CD4-positive, alpha-beta T cell treated with Interleukin-6 at 100 ng/mL for 8 hours (primary cell): Measurements from ENCODE around the gene MMEL1.
A peak's percentile ranks its signal among the peaks of the same experiment; 100 is the strongest.
"Not testable (repeated sequence)": the region's sequence is repeated elsewhere in the genome, so short reads cannot be mapped to it uniquely, and the experiment has no call there.

ENCODE experiments used
- DNase-seq: peaks from one replicate; pipeline ENCODE4 v3.0.0-alpha.2; 2020; ENCODE audit warnings: mixed read lengths, low spot score

Gene MMEL1

GRCh38 chr1:2557482-2558400 lies 75.1 kb downstream of the MMEL1 start:
- no peak for DNase-seq

DNA sequence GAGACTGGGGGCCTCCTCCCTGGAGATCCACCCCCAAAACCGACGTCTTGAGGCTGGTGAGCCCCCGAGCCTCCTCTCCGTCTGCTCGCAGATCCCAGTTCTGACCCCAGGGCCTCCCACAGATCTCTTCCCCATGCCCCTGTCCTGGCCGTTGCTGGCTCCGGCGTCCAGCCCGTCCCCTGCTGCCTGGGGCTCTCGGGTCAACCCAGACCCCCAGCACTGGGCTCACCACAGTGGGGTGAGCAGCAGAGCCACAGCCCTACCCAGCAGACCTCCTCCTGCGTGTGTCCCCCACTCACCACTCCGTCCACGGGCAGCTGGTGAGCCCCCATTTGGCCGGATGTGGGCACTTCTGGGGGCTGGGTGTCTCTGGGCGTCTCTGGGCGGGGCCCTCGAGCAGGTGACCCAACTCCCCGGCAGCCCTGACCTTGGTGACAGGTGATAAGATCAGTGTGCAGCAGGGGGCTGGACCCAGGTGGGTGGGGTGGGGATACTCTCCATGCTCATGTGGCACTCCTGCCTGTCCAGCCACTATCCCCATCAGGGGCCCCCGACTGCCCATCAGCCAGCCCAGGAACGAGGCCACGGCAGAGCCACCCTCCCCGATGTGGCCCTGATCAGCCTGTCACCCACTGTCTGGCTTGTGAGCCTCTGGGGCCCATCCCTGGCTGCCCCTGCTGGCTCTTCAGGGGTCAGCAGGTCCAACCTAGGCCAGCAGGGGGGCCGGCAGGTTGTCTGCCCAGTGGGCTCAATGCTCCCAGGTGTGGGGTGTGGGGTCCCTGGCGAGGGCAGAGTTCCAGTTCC lies 75.9 kb downstream of the MMEL1 start:
- DNase-seq, result peak; percentile 41

DNA sequence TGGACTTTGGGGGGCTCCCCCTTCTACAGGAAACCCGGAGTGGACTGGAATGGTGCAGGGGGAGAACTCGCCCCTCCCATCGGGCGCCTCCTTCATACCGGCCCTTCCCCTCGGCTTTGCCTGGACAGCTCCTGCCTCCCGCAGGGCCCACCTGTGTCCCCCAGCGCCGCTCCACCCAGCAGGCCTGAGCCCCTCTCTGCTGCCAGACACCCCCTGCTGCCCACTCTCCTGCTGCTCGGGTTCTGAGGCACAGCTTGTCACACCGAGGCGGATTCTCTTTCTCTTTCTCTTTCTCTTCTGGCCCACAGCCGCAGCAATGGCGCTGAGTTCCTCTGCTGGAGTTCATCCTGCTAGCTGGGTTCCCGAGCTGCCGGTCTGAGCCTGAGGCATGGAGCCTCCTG lies 76.5 kb downstream of the MMEL1 start, which contains the start of gene TNFRSF14:
TSS of gene TNFRSF14 (plus strand) at position 95 of the 401 bp plus-strand sequence. CDS start at position 389, 294 bp downstream.
- peak; percentile 76 for DNase-seq

DNA sequence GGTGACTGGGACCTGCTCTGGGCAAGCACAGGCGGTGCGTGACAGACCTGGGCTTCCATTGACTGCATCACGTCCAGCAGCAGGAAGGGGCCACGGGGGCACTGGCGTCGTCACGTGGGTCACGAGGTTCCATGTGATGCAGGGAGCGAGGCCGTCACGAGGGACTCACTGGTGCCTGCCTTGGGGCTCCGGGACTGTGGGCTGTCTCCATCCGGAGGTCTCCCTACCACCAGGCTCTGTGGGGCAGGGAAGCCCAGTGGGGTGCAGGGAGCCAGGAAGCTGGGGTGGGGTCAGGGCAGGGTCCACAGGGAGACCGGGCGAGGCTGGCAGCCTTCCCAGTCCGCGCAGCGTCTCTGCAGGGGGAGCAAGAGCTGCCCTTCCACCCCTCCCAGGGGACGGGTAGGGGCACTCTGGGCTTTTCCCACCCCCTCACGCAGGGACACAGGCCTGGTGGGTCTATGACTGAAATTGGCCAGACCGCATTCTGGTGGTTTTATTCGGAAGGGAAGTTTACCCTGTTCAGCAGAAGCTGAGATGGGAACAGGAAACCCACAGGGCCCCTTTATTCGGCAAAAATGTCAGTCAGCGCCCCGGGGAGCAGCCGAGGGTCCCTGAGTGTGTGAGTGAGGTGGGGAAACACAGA lies 77.1 kb downstream of the MMEL1 start:
- DNase-seq, result peak; percentile 71

- peak; percentile 61 for DNase-seq
Observed at GRCh38 chr1:2554621-2555387, 78.0 kb downstream of the MMEL1 start.

DNA sequence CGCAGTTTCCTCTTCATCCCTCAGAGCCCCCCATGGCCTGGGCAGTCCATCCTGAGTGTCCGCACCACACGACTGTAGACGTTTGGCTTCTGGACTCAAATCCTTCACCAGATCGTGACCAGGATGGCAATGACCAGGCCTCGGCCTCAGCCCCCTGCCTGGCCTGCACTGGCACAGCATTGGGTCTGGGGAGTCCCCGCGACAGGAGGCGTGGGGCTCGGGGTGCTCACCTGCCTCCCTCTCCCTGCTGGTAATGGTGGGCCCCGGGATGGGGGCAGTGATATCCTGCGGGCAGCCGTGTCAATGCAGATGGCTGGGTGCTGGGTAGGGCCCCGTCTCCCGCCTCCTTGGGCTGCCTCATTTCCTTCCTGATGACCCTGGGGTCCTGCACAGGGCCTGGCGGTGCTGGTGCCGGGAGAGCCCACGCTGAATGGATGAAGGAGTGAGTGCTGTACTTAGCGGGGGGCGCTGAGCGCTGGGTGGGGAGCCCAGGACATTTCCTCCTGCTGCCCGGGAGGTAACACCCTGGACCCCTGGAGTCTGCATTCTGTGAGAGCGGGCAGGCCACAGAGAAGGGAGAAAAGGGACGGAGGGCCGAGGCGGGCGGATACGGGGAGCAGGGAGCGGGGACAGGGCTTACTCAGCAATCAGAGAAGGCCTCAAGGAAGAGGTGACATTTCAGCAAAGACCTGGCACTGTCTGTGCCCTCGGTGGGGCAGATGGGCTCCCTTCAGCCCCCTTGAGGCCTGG lies 78.8 kb downstream of the MMEL1 start:
- DNase-seq, result no peak

DNA sequence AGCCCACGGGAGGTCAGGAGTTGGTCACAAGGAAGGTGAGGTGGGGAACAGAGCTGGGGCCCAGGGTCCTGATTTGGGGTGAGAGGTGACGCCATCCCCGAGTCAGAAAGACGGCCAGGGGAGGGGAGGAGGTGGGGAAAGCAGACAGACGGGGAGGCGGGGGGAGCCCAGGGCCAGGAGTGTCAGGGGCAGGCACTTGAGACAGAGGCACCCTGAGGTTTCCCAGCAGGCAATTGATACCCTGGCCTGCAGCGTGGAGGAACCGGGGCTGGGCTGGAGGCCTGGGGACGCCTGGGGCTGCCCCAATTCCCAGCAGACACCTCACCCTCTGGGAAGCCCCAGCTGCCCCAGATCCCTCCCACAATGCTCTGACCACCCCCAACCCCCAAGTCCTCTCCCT lies 79.7 kb downstream of the MMEL1 start:
- not testable (repeated sequence) for DNase-seq

GRCh38 chr1:2552189-2552588 lies 80.6 kb downstream of the MMEL1 start:
- no peak for DNase-seq

DNA sequence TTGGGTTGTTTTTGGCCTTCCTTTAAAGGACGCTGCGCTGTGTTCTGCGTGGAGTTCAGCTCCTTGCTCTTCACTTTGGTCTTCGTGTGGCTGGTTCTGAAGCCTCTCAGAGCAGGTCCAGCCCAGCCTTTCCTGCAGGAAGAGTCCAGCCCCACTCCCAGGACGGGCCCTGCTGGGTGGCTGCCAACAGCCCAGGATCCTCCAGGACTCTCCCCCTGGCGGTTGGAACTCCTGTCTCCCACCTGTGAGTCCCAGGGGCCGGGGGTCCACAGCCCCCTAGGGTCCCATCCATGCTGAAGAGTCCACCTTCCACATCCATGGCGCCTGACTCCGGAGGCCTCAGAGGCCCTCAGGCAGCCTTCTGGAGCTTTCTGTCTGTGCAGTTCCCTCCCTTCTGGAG lies 81.3 kb downstream of the MMEL1 start:
- not testable (repeated sequence) for DNase-seq

DNA sequence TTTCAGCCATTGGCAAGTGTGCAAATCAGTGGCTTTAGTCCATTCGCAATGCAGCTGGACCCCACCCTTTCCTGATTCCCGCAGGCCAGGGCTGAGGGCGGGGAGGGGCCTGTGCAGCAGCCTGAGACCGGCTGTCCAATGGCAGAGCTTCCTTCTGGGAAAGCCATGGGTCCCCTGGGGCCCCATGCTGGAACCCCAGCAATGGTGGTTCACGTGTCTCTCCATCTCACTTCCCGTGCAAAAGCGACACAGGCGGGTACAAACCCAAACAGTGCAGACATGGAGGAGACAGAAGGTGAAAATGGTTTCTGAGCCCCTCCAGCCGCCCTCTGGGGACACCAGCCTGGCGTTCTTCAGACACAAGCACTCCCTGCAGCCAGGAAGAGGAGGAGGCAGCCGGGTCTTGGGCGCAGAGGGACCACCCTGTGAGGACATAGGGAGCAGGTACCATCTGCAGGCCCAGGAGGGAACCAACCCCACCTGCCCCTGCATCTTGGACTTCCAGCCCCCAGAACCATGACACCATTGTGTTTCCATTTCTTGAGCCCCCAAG lies 82.4 kb downstream of the MMEL1 start:
- not testable (repeated sequence) for DNase-seq

DNA sequence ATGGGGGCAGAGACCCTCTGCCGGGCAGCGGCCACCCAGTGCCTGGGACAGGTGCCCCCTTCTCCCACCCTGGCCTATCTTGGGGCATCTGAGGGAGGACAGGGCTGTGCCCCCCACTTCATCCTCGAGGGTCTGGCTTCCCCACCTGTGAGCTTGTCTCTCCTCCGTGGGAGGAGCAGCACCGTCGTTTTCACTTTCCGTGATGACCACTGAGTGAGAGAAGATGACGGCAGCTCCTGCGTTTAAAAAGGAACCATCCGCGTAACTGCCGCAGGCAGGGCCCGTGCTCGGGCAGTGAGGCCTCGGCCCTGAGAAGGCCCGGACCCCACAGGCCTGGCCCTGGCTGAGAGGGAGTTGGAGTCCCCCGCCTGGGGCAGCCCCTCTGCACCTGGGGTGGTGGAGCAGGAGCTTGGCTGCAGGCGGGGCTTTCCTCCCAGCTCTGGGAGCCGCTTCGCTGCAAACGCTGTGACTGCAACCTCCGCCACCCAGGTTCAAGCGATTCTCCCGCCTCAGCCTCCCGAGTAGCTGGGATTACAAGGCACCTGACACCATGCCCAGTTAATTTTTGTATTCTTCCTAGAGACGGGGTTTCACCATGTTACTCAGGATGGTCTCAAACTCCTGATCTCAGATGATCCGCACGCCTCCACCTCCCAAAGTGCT lies 83.3 kb downstream of the MMEL1 start:
- DNase-seq, result not testable (repeated sequence)

GRCh38 chr1:2548068-2548589 lies 84.7 kb downstream of the MMEL1 start:
- peak; percentile 87 for DNase-seq

DNA sequence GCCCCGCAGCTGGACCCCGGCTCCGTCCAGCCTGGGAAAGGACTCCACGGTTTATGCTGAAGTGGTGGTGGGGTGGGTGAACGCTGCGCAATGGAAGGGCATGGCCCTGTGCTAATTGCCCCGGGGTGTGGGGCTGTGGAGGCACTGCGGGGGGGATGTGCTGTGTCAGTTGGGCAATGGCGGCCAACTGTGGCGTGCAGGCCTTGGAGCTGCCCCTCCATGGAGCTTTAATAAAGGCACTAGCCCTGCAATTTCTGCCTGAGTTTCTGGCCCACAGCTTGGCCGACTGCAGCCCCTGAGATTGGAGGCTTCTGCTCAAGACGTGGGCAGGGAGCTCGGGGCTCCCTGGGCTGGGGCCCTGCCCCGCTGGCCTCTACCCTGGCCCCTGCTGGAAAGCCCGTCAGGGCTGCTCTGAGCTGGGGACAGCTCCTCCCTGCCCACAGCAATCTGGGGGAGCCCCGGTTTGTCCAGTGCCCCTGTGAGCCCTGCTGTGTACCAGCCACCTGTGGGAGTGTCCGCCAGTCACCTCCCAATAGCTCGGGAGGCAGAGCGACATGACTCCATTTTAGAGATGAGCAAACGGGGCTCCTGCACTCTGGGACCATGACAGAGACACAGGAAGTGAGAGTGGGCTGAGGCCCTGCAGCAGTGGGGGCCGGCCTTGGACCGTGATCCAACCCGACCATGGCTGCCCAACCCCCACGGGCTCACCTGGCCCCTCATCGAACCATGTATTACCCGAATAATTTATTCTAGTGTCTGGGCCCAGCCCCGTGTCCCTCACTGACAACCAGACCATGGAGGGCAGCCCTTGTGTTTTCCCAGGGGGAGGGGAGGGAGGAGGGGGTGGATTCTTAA lies 85.4 kb downstream of the MMEL1 start:
- DNase-seq, result peak; percentile 35

DNA sequence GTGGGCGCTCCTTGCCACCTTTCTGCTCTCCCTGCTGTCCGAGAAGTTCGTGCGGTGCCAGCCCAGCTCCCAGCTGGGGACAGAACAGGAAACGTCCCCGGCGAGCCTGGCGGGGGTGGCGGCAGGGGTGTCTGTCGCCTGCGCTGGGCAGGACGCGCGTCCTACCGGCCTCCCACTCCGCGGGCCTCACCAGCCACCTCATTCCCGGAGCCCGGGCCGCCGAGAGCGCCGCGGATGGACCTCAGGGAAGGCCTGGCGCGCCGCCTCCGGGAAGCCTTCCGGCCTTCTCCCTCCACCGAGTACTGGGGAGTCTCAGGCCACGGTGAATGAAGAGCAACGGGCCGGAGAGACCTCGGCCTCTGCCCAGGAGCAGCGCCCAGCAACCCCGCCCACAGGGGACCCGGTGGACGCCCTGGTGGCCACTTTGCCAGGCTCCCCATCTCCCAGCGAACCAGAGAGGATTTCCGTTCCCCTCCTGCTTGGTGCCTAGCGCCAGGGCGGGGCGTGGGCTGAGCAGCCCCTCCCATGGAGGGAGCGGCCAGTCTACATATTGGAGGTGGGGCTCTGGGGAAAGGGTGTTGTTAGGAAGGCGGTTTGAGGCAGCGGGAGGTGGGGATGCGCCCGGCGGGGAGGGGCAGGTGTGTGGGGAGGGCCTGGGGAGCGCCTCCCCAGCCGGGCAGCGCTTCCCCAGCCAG lies 86.2 kb downstream of the MMEL1 start:
- peak; percentile 91 for DNase-seq

GRCh38 chr1:2545754-2546514 lies 86.9 kb downstream of the MMEL1 start:
- DNase-seq, result peak; percentile 94

GRCh38 chr1:2544875-2545640 lies 87.8 kb downstream of the MMEL1 start:
- no peak for DNase-seq
